ENCODE results near the gene CT45A1.
"Not testable (repeated sequence)": the region's sequence is repeated elsewhere in the genome, so short reads cannot be mapped to it uniquely, and the experiment has no call there.

Gene CT45A1, protein sequence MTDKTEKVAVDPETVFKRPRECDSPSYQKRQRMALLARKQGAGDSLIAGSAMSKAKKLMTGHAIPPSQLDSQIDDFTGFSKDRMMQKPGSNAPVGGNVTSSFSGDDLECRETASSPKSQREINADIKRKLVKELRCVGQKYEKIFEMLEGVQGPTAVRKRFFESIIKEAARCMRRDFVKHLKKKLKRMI

DNA sequence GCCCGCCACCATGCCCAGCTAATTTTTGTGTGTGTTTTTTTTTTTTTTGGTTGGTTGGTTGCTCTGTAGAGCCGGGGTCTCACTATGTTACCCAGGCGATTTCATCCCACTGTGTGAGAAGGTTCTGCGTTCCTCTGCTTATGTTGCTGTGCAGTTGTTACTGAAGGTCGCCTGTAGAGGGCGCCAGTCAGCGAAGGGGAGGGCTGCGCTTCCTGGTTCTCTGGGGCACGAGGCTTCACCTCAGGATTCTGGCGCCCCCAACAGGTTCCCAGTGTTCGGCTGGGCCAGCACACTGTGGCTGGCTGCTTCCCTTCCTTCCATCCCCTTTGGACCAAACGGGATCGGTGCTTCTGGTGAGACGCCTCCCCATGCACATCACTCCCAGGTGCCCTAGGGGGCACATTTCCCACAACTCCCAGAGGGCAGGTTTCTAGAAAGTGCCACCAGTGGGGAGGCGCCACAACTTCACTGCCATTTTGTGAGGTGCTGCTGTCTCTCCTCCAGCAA, at the start of gene CT45A1:
CT45A1 (plus strand) TSS at position 457 of the 507 bp plus-strand sequence. CDS start 5,302 bp downstream, outside the sequence.
- DNase-seq, result not testable (repeated sequence)

DNA sequence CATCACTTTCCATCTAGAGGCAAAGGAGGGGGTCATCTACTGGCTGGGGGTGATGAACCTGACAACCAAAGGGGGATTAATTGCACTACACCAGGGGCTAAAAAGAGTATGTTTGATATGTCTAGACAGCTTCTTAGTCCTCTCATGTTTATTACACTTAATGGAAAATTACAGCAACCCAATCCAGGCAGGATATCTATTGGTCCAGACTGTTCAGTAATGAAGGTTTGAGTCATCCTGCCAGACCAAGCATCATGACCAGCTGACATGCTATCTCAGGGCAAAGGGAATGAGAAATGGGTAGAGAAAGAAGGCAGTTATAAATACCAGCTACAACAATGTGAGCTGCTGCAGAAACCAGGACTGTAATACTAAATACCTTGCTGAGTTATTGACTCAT, 40.5 kb upstream of the CT45A1 start:
- DNase-seq, result not testable (repeated sequence)

DNA sequence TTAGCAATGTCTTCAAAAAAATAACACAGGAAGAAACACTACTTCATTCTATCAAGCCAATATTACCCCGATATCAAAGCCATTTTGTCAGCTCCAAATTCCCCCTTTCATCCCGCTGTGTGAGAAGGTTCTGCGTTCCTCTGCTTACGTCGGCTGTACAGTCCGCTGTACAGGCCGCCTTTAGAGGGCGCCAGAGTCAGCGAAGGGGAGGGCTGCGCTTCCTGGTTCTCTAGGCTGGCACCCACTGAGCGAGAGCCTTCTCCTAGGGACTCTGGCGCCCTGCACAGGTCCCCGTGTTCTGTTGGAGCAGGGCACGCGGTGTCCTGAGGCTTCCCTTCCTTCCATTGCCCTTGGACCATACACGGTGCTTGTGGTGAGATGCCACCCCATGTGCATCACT, 25.3 kb upstream of the CT45A1 start:
- no peak for DNase-seq

- no peak for DNase-seq
Measured at GRCh38 chrX:135695471-135695870, 18.0 kb upstream of the CT45A1 start.

GRCh38 chrX:135697601-135698000, 15.8 kb upstream of the CT45A1 start:
- DNase-seq, result no peak

GRCh38 chrX:135698924-135699323, 14.5 kb upstream of the CT45A1 start:
- DNase-seq, result no peak

DNA sequence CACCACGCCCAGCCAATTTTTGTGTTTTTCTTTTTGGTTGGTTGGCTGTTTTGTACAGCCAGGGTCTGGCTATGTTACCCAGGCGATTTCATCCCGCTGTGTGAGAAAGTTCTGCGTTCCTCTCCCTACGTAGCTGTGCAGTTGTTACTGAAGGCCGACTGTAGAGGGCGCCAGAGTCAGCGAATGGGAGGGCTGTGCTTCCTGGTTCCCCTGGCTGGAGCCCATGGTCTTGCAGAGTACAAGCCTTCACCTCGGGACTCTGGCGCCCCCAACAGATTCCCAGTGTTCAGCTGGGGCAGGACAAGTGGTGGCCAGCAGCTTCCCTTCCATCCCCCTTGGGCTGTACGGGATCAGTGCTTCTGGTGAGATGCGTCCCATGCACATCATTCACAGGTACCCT, 5.6 kb upstream of the CT45A1 start:
- no peak for DNase-seq

DNA sequence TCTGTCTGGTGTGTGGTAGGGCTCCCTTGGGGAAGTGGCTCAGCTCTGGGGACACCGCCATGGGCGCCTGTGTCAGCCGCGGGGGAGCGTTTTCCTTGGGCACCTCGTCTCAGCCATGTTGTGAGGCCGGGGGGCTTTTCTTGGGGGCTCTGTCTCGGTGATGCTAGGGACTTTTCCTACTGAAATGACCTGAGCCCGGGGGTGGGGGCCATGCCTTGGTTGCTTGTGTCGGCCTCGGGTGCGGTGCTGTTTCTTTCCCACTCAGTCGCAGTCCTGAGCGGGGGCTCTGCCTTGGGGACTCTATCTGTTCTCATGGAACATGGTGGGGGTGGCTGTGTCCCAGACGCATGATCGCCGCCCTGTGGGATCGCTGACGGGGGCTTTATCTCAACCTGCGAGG, 356 bp downstream of the CT45A1 start:
- DNase-seq, result no peak

DNA sequence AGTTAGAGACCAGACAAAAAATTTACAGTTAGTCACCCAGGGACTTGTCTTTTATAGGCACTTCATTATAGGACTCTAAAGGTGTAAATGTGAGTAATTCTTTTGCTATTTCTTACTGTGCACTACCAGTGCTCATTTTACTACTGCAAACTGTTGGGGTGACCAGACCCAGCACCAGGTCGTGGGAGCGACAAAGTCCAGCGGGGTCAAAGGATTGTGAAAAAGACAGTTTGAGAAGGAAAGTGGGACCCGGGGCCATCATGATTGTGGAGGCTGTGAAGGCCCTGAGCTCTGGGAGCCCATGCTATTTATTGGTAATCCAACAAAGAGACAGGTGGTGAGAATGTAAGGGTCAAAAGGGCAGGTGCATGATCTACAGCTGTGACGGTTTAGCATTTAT, 21.2 kb downstream of the CT45A1 start:
- not testable (repeated sequence) for DNase-seq

DNA sequence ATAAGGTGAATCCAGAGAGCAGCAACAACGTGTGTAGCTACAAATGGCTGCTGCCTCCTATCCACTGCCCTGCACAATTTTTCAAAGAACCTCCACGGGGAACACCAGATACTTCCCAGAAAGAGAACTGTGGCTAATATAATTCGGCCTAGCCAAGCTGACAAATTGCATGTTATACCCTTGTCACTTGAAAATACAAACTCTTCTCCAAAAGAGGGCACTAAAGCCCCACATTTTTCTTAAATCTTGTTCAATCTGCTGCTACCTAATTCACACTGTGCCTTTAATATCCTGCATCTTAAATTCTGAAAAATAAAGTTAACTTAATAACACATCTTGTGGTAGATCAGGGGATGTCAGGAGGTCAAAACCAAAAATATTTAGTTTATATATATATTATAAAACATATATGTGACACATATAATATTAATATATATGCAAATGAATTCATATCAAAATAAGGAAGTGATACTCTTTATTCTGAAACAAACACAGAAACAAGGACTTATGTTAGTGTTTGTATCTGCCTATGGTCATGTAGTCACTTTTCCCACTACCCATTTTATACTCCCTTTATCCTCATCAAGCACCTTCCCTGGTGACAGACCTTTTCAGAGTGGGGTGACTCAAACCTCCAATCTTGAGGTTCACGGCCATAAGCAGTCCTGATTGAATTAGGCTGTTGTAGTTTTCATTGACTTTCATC, 24.1 kb downstream of the CT45A1 start:
- no peak for DNase-seq

DNA sequence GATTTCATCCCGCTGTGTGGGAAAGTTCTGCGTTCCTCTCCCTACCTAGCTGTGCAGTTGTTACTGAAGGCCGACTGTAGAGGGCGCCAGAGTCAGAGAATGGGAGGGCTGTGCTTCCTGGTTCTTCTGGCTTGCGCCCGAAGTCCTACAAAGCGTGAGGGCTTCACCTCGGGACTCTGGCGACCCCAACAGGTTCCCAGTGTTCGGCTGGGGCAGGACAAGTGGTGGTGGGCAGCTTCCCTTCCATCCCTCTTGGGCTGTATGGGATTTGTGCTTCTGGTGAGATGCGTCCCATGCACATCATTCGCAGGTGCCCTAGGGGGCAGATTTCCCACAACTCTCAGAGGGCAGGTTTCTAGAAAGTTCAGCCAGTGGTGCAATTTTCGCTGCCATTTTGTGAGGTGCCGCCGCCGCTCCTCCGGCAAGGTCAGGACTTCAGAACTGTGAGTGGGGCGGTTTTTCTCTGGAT, 27.3 kb downstream of the CT45A1 start:
- DNase-seq, result no peak

DNA sequence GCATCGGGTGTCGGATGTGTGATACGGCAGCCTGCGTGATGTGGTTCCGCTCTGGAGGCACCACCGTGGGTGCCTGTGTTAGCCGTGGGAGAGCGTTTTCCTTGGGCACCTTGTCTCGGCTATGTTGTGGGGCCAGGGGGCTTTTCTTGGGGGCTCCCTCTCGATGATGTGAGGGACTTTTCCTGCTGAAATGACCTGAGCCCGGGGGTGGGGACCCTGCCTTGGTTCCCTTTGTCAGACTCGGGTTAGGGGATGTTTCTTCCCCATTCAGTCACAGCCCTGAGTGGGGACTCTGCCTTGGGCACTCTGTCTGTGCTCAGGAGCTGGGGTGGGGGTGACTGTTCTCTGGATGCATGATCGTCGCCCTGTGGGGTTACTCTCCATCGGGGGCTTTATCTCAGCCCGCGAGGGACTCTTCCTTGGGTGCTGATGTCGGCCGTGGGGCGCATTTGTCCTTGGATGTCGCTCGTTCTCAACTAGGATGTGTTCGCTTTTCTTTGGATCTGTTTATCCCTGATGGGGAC, 27.8 kb downstream of the CT45A1 start:
- DNase-seq, result no peak

DNA sequence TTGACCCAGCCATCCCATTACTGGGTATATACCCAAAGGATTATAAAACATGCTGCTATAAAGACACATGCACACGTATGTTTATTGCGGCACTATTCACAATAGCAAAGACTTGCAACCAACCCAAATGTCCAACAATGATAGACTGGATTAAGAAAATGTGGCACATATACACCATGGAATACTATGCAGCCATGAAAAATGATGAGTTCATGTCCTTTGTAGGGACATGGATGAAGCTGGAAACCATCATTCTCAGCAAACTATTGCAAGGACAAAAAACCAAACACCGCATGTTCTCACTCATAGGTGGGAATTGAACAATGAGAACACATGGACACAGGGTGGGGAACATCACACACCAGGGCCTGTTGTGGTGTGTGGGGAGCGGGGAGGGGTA, 31.3 kb downstream of the CT45A1 start:
- not testable (repeated sequence) for DNase-seq

DNA sequence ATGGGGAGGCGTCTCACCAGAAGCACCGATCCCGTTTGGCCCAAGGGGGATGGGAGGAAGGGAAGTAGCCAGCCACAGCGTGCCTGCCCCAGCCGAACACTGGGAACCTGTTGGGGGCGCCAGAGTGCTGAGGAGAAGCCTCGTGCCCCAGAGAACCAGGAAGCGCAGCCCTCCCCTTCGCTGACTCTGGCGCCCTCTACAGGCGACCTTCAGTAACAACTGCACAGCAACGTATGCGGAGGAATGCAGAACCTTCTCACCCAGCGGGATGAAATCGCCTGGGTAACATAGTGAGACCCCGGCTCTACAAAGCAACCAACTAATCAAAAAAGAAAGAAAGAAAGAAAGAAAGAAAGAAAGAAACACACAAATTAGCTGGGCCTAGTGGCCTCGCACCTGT, 54.7 kb downstream of the CT45A1 start, which contains the start of gene CT45A3:
CT45A3 (minus strand) TSS at position 101 of the 400 bp plus-strand sequence. CDS start 3,747 bp downstream, outside the sequence.
- not testable (repeated sequence) for DNase-seq
